Stimulated activated CD8-positive, alpha-beta memory T cell treated with anti-CD3 and anti-CD28 coated beads, Interleukin-4, amount 100 ng/mL, for 1 hour (primary cell): Measurements from ENCODE around the gene AGMO.

ENCODE experiments used
- DNase-seq, 2 donors: peaks; one replicate each; pipeline ENCODE4 v3.0.0-alpha.2; 2020; ENCODE audit warnings: low read depth in 2 of 2, low spot score in 1 of 2

The AGMO gene

GRCh38 chr7:15245831-15246230 lies 316.0 kb downstream of the AGMO start:
- no peak for DNase-seq

GRCh38 chr7:15239801-15240200 lies 322.0 kb downstream of the AGMO start:
- DNase-seq = no peak

- no peak for DNase-seq
Measured at GRCh38 chr7:15236952-15237351, 324.9 kb downstream of the AGMO start.

- DNase-seq = no peak
Measured at GRCh38 chr7:15234431-15234830, 327.4 kb downstream of the AGMO start.

- DNase-seq = no peak
Measured at GRCh38 chr7:15228831-15229230, 333.0 kb downstream of the AGMO start.

- DNase-seq = no peak
Measured at GRCh38 chr7:15225981-15226380, 335.8 kb downstream of the AGMO start.

- DNase-seq = no peak
Measured at GRCh38 chr7:15219758-15220157, 342.1 kb downstream of the AGMO start.

GRCh38 chr7:15218261-15218660 lies 343.6 kb downstream of the AGMO start:
- no peak for DNase-seq

GRCh38 chr7:15215616-15216015 lies 346.2 kb downstream of the AGMO start:
- no peak for DNase-seq

- no peak for DNase-seq
Measured at GRCh38 chr7:15214976-15215375, 346.8 kb downstream of the AGMO start.

- no peak for DNase-seq
Measured at GRCh38 chr7:15213093-15213492, 348.7 kb downstream of the AGMO start.

- no peak for DNase-seq
Measured at GRCh38 chr7:15209429-15209828, 352.4 kb downstream of the AGMO start.

- no peak for DNase-seq
Measured at GRCh38 chr7:15204421-15204820, 357.4 kb downstream of the AGMO start.

GRCh38 chr7:15199482-15199881 lies 362.3 kb downstream of the AGMO start:
- no peak for DNase-seq

- no peak for DNase-seq
Measured at GRCh38 chr7:15197042-15197977, 364.5 kb downstream of the AGMO start.

- DNase-seq = no peak
Measured at GRCh38 chr7:15178065-15178464, 383.8 kb downstream of the AGMO start.

- DNase-seq = no peak
Measured at GRCh38 chr7:15176089-15176488, 385.7 kb downstream of the AGMO start.

GRCh38 chr7:15175152-15175551 lies 386.7 kb downstream of the AGMO start:
- no peak for DNase-seq

- no peak for DNase-seq
Measured at GRCh38 chr7:15174485-15174884, 387.3 kb downstream of the AGMO start.

- no peak for DNase-seq
Measured at GRCh38 chr7:15168489-15168888, 393.3 kb downstream of the AGMO start.

GRCh38 chr7:15167912-15168311 lies 393.9 kb downstream of the AGMO start:
- no peak for DNase-seq

GRCh38 chr7:15166620-15167019 lies 395.2 kb downstream of the AGMO start:
- DNase-seq = no peak

GRCh38 chr7:15159261-15159660 lies 402.6 kb downstream of the AGMO start:
- DNase-seq = no peak
